HEK293 (cell line): Measurements from ENCODE around the gene PRCD.

ENCODE experiments used
- KLF16 ChIP-seq: fragments of 450-650 bp; formaldehyde crosslinking; IDR thresholded peaks from 2 replicates; pipeline ENCODE4 v1.5.1; 2017; ENCODE audit warnings: missing biosample characterization, missing genetic modification characterization
- PRDM1 ChIP-seq: fragments of 450-650 bp; formaldehyde crosslinking; IDR thresholded peaks from 2 replicates; pipeline ENCODE4; 2016; ENCODE audit warnings: missing biosample characterization, missing genetic modification characterization
- TCF7L2 ChIP-seq: IDR thresholded peaks from 2 replicates; pipeline ENCODE4 v1.6.1; 2011; ENCODE audit warnings: low read depth, mild to moderate bottlenecking, inconsistent platforms, low read length, moderate library complexity, borderline replicate concordance
- YY1 ChIP-seq: fragments of 450-650 bp; formaldehyde crosslinking; IDR thresholded peaks from 2 replicates; pipeline ENCODE4 v1.5.1; 2018; ENCODE audit warnings: missing biosample characterization, missing genetic modification characterization
- ZNF121 ChIP-seq: fragments of 450-650 bp; formaldehyde crosslinking; IDR thresholded peaks from 2 replicates; pipeline ENCODE4 v1.5.1; 2016; ENCODE audit warnings: missing biosample characterization, missing genetic modification characterization
- ZNF335 ChIP-seq: fragments of 450-650 bp; formaldehyde crosslinking; conservative IDR thresholded peaks from 2 replicates; pipeline ENCODE4 v1.5.1; 2016; ENCODE audit warnings: missing biosample characterization, missing genetic modification characterization
- ZNF785 ChIP-seq: fragments of 450-650 bp; formaldehyde crosslinking; IDR thresholded peaks from 2 replicates; pipeline ENCODE4 v1.5.1; 2016; ENCODE audit warnings: missing biosample characterization, missing genetic modification characterization
- TF ChIP-seq, protein P1 (sequence below): fragments of 450-650 bp; formaldehyde crosslinking; IDR thresholded peaks from 2 replicates; pipeline ENCODE4 v1.5.1; 2016; ENCODE audit warnings: missing biosample characterization, missing genetic modification characterization
- TF ChIP-seq, protein P2 (sequence below): fragments of 450-650 bp; formaldehyde crosslinking; IDR thresholded peaks from 2 replicates; pipeline ENCODE4 v1.5.1; 2016; ENCODE audit warnings: missing biosample characterization, missing genetic modification characterization
- TF ChIP-seq, protein P3 (sequence below): fragments of 450-650 bp; formaldehyde crosslinking; conservative IDR thresholded peaks from 2 replicates; pipeline ENCODE4 v1.5.1; 2016; ENCODE audit warnings: low read depth, missing biosample characterization, missing genetic modification characterization
- TF ChIP-seq, protein P4 (sequence below): fragments of 450-650 bp; formaldehyde crosslinking; IDR thresholded peaks from 2 replicates; pipeline ENCODE4 v1.5.1; 2016; ENCODE audit warnings: missing biosample characterization, missing genetic modification characterization

DNA sequence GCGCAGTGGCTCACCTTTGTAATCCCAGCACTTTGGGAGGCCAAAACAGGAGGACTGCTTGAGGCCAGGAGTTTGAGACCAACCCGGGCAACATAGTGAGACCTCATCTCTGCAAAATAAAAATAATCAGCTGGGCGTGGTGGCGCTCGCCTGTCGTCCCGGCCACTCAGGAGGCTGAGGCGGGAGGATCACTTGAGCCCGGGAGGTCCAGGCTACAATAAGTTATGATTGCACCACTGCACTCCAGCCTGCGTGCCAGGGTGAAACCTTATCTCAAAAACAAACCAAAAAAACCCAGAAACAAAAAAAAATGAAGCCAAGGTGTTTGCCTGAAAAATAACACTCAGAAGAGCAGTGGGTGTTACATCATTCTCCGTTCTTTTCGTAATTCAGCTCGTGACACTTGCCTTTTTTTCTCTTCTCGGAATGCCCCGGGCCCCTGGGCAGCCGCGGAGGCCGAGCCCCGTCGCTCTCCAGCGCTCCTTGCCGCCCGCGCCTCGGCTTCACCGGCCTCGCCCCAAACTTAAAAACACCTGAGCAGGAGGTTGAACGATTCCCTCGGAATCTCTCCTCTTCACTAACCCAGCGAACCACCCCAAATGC is 17.0 kb downstream of the PRCD start:
- TF ChIP-seq TCF7L2: no peak
- TF ChIP-seq, protein P1, sequence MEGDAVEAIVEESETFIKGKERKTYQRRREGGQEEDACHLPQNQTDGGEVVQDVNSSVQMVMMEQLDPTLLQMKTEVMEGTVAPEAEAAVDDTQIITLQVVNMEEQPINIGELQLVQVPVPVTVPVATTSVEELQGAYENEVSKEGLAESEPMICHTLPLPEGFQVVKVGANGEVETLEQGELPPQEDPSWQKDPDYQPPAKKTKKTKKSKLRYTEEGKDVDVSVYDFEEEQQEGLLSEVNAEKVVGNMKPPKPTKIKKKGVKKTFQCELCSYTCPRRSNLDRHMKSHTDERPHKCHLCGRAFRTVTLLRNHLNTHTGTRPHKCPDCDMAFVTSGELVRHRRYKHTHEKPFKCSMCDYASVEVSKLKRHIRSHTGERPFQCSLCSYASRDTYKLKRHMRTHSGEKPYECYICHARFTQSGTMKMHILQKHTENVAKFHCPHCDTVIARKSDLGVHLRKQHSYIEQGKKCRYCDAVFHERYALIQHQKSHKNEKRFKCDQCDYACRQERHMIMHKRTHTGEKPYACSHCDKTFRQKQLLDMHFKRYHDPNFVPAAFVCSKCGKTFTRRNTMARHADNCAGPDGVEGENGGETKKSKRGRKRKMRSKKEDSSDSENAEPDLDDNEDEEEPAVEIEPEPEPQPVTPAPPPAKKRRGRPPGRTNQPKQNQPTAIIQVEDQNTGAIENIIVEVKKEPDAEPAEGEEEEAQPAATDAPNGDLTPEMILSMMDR (tag by site-specific recombination): no peak
- TF ChIP-seq, protein P2, sequence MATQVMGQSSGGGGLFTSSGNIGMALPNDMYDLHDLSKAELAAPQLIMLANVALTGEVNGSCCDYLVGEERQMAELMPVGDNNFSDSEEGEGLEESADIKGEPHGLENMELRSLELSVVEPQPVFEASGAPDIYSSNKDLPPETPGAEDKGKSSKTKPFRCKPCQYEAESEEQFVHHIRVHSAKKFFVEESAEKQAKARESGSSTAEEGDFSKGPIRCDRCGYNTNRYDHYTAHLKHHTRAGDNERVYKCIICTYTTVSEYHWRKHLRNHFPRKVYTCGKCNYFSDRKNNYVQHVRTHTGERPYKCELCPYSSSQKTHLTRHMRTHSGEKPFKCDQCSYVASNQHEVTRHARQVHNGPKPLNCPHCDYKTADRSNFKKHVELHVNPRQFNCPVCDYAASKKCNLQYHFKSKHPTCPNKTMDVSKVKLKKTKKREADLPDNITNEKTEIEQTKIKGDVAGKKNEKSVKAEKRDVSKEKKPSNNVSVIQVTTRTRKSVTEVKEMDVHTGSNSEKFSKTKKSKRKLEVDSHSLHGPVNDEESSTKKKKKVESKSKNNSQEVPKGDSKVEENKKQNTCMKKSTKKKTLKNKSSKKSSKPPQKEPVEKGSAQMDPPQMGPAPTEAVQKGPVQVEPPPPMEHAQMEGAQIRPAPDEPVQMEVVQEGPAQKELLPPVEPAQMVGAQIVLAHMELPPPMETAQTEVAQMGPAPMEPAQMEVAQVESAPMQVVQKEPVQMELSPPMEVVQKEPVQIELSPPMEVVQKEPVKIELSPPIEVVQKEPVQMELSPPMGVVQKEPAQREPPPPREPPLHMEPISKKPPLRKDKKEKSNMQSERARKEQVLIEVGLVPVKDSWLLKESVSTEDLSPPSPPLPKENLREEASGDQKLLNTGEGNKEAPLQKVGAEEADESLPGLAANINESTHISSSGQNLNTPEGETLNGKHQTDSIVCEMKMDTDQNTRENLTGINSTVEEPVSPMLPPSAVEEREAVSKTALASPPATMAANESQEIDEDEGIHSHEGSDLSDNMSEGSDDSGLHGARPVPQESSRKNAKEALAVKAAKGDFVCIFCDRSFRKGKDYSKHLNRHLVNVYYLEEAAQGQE (tag by site-specific recombination): peak; percentile 89
- TF ChIP-seq, protein P3, sequence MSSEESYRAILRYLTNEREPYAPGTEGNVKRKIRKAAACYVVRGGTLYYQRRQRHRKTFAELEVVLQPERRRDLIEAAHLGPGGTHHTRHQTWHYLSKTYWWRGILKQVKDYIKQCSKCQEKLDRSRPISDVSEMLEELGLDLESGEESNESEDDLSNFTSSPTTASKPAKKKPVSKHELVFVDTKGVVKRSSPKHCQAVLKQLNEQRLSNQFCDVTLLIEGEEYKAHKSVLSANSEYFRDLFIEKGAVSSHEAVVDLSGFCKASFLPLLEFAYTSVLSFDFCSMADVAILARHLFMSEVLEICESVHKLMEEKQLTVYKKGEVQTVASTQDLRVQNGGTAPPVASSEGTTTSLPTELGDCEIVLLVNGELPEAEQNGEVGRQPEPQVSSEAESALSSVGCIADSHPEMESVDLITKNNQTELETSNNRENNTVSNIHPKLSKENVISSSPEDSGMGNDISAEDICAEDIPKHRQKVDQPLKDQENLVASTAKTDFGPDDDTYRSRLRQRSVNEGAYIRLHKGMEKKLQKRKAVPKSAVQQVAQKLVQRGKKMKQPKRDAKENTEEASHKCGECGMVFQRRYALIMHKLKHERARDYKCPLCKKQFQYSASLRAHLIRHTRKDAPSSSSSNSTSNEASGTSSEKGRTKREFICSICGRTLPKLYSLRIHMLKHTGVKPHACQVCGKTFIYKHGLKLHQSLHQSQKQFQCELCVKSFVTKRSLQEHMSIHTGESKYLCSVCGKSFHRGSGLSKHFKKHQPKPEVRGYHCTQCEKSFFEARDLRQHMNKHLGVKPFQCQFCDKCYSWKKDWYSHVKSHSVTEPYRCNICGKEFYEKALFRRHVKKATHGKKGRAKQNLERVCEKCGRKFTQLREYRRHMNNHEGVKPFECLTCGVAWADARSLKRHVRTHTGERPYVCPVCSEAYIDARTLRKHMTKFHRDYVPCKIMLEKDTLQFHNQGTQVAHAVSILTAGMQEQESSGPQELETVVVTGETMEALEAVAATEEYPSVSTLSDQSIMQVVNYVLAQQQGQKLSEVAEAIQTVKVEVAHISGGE: no peak
- TF ChIP-seq ZNF785 (tag by site-specific recombination): no peak
- TF ChIP-seq, protein P4, sequence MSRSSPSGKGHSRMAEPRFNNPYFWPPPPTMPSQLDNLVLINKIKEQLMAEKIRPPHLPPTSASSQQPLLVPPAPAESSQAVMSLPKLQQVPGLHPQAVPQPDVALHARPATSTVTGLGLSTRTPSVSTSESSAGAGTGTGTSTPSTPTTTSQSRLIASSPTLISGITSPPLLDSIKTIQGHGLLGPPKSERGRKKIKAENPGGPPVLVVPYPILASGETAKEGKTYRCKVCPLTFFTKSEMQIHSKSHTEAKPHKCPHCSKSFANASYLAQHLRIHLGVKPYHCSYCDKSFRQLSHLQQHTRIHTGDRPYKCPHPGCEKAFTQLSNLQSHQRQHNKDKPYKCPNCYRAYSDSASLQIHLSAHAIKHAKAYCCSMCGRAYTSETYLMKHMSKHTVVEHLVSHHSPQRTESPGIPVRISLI (tag by site-specific recombination): peak; percentile 99; the same call in 1 of the 2 replicates
- 0 out of 2 replicates have a peak, but pooled peaks have one; percentile 34 for TF ChIP-seq KLF16
- no peak for TF ChIP-seq YY1
- no peak for TF ChIP-seq PRDM1 (tag by site-specific recombination)
- peak; percentile 94 for TF ChIP-seq ZNF335
- 0 out of 2 replicates have a peak, but pooled peaks have one; percentile 32 for TF ChIP-seq ZNF121 (tag by site-specific recombination)
